CD4-positive, alpha-beta T cell treated with Interleukin-17A for 1 hour (primary cell): Measurements from ENCODE around the gene SH2D5.

Source experiments
- DNase-seq: peaks from one replicate; pipeline ENCODE4 v3.0.0-alpha.2; 2020

The SH2D5 gene

DNA sequence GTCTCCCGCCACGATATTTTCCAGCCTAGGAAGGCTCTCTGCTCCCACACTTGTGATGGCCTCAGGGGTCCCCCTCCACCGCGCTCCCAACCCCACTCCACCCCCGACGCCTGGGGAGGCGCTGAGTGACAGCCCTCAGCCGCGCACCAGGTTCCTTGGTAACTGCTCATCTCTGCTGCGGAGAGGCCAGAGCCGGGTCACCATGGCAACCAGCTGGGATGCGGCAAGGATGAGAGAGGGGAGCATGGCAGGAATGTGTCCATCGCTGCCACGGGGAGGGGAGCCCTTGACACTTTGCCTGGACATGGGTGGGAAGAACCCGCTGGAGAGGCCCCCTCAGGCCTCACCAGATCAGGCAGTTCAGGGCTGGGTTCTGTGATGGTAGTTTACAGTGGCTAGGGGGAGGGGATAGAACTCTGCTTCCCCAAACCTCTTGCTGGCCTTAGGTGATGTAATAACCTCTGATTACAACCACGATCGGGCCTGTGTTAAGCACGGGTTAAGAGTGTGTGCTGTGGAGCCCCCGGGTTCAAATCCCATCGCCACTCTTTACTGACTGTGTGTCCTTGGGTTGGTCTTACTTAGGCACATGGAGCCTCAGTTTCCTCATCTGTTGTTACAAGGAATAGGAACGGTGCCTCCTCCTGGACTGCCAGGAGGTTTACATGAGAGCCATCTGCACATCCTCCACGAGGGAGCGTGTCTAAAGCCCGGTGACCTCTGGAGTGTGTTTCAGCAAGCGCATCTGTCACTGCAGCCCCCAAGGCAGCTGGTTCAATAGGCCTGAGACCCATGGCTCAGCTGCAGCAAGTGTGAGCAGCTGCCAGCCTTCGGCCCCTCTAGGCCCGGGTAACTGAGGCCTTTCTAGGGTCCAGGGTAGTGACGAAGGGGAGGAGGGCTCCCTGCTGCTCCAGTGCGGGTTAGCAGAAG, 21.0 kb downstream of the SH2D5 start:
- no peak for DNase-seq

DNA sequence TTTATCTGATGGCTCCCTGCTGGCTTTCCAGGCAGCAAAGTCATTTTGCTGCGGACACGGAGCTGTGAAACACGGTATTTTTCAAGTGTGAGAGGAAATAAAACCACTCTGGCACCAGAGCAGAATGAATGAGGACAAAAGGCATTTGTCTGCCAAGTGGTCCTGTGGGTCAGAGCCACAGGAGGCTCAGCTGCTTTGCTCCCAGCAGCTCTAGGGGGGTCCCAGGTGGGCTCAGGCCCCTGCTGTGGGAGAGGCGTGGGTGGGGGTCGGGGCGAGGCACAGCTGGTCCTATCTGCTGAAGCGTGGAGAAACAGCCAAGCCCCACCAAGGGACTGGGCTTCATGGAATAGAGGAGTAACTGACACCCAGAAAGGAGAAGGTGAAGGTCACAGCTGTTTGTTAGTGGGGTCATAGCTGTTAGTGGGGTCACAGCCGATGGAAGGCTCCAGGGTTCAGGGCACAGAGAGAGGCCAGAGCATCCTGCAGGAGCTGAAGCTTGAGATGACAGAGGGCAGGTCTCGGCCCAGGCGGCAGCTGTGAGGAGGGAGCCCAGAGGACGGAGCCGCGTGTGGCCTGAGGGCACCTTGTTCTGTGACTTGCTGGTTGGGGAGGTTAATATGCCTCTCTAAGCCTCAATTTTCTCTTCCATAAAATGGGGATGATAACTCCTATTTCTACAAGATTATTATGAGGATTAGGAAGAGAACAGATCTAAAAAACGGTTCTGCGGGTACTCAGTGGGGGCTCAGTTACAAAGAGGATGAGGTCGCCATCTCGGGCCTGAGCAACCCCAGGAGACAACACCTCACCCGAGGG, 21.8 kb downstream of the SH2D5 start:
- no peak for DNase-seq

DNA sequence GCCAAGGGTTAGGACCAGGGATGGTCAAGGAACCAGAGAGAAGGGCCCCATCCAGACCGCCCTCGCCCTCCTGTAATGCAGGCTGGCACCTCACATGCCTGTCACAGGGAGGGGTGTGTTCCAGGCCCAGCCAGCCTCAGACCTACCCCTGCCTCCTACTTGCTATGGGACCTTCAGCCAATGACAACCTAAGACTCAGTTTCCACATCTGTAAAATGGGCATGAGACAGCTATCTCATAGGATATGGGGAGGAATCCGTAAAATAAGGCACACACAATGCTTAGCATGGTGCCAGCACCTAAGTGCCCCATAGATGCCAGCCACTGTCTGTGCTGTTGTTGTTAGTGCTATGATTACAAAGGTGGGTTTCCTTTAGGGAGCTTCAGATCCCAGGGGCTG, 22.6 kb downstream of the SH2D5 start:
- DNase-seq = no peak

DNA sequence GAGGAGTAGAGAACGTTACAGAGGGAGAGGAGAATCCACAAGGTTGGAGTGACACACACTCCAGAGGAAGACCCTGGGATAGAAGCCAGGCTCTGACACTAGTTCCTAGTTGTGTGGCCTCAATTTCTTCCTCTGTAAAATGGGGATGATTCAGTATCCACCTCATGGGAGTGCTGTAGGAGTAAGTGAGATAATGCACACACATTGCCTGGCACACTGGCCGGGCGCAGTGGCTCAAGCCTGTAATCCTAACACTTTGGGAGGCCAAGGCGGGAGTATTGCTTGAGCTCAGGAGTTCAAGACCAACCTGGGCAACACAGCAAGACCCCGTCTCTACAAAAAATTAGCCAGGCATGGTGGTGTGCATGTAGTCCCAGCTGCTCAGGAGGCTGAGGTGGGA, 23.6 kb downstream of the SH2D5 start:
- no peak for DNase-seq

DNA sequence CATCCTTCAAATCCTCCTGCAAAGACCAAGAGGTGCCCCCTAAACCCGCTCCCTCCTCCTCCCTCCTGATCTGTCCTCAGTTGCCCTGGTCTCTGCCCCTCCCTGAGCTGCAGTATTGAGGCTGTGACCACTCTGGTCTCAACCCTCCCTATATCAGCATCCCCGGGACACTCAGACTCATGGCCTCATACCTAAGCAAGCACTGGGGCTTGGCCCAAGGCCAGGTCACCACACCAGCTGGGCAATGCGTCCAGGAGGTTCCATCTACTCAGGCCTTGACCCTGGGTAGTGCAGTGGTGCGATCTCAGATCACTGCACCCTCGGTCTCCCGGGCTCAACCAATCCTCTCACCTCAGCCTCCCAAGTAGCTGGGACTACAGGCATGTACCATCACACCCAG, 24.4 kb downstream of the SH2D5 start:
- DNase-seq = no peak

DNA sequence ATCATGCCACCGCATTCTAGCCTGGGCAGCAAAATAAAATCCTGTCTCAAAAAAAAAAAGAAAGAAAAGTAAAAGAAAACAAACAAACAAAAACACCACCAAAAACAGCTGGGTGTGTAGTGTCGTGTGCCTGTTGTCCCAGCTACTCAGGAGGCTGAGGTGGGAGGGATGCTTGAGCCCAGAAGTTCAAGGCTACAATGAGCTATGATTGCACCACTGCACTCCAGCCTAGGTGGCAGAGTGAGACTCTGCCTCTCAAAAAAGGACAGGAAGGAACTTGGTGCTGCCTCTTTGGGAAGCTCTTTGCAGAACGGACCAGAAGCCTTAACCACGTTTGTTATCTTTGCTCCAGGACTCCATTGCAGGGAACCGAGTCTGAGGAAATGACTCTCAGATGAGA, 25.7 kb downstream of the SH2D5 start:
- DNase-seq = no peak

DNA sequence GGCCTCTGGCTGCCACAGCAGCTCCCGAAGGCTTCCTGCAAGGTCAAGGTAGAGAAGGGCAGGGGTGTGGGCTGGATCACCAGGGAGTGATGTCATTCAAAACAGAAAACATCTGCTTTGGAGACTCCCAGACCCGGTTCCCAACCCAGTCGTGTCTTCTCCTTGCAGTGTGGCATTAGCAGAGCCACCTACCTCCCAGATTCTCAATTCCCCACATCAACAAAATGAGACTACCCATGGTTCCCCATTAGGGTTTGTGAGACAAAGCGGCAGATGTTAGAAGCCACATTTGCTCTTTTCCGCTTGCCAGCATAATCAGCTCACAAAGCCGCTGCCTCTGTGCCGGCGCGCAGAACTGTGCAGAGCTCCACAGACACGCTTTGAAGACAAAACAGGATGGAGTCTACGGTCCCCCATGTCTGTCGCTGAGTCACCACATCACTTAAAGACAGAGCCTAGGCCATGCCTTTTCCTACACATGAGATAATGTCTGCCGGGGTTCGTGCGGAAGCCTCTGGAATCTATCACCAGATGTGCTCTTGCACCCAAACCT, 27.2 kb downstream of the SH2D5 start:
- no peak for DNase-seq

DNA sequence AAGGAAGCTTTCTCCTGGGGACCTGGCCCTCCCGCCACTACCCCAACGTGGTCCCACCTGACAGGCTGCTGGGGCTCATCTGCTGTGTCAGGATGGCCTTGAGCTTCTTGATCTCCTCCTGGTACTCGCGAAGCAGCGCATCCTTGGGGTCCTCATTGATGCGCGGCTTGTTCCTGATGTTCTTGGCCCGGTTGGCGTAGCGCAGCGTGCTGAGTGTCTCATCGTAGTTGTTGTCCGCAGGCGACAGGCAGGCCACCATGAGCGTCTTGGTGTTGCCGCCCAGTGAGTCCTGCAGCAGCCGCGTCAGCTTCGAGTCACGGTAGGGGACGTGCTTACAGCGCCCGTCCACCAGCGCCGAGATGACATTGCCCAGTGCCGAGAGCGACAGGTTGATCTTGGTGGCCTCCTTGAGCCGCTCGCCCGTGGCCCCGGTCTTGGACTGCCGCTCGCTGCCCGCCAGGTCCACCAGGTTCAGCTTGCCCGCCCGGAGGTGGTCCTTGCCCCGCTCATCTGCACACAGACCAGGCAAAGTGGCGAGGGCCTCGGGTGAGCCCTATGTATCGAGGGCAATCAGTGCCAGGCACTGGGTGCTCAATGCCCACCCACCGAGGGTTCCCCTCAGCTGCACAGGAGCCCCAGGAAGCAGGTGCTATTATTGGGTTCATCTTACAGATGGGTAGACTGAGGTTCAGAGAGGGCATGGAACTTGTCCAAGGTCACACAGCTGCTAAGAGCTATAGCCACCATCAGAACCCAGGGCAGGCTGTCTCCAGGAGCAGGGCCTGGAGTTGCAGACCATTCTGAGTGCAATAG, 27.9 kb downstream of the SH2D5 start:
- DNase-seq = no peak

DNA sequence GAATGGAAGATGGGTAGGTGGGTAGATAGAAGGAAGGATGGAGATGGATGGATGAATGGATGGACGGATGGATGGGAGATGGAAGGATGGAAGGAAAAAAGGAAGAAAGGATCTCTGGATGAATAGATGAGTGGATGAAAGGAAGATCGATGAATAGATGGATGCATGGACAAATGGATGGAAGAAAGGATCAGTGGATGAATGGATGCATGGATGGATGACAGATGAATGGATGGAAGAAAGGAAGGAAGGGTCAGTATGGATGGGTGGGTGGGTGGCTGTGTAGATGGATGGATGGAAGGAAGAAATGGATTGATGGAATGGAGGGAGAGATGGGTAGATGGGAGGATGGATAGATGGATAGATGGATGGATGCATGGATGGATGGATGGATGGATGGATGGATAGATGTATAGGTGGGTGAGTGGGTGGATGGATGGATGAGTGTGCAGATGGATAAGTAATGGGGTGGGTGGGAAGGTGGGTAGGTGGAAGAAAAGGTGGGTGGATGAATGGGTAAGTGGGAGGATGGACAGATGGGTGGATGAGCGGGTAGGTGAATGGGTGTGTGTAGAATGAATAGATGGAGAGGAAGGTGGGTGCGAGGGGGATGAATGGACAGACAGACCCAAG, 29.3 kb downstream of the SH2D5 start:
- DNase-seq = no peak

DNA sequence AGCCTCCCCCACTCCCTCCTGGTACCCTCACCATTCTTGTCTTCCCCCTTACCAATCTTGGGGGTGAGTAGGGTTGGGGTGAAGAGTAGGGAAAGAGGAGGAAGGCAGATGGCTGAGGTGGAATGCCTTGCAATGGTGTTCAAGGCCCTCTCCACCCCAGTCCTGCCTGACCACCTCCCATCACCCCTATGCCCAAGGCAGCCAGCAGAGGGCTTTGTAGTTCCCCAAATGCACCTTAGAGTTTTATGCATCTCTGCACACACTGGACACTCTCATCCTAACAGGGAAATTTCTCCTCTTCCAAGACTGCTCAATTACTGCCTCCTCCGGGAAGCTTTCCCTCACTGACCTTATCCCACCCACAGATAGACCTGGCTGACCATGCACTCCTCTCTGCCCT, 30.1 kb downstream of the SH2D5 start:
- DNase-seq = no peak

DNA sequence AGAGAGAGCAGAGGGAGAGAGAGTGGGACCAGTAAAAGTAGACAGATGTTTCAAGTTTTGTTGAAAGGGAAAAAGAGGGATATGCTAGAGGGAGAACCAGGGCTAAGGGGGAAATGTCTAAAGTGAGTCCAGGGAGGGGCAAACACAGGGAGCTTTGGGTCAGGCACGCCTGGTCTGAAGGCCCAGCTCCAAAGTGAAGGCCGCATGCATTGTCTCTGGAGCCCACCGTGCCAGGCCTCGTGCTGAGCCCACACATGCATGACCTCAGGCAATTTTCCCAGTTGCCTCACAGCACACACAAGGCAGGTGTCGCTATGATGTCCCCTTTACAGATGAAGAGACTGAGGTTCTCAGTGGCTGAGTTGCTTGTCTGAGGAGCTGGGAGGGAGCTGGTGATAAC, 30.7 kb downstream of the SH2D5 start:
- no peak for DNase-seq

DNA sequence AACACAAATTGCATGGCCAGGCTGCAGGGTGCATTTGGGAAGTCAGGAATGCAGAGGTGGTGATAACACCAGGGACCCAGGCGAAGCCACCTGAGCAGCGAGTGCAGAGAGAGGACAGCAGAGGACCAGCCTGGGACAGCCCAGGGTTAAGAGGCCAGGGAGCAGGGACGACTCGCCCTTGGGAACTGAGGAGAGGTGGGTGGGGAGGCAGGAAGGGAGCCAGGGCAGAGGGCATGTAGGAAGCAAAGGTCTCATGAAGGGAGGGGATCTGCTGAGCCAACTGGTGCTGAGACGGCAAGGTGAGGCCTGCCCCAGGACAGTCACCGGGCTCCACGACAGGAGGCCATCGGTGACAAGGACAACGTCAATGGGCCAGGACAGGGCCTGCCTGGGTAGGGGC, 31.1 kb downstream of the SH2D5 start:
- no peak for DNase-seq

DNA sequence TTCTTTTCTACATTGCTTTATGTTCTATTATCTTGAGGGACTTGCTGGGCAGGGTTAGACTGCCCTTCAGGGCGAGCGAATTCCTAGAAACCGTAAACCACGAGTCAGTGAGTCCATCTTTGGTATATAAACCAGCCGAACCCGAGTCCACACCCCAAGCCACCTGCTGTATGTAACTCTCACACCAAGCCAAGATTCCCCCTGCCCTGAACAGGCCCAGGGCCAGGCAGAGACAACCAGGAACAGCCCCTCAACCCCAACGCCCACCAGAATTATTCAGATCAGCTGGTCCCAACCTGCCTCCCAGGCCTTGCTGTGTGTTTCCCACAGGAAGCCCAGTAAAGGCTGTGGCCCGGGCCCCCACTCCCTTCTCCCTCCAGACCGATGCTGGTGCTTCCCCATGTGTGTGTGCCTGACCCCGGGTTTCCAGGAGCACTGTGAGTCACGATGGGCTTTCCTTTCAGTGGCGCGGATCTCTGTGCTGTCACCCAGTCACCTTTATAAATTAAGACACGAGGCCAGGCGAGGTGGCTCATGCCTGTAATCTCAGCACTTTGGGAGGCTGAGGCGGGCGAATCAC, 31.8 kb downstream of the SH2D5 start:
- no peak for DNase-seq

DNA sequence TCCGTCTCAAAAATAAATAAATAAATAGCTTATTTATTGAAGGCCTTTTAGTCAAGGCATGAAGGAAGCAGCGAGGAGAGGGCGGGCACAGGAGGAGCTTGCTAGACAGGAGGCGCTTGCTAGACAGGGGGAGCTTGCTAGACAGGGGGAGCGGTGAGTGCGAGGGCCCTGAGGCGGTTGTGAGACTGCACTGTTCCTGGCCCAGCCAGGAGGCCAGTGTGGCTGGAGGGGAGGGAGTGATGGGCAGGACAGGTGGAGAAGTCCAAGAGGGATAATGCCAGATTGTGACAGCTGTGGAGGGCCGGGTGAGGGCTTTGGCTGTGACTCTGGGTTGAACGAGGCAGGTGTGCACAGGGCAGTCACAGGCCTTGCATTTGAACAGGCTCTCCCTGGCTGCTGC, 32.9 kb downstream of the SH2D5 start:
- no peak for DNase-seq

DNA sequence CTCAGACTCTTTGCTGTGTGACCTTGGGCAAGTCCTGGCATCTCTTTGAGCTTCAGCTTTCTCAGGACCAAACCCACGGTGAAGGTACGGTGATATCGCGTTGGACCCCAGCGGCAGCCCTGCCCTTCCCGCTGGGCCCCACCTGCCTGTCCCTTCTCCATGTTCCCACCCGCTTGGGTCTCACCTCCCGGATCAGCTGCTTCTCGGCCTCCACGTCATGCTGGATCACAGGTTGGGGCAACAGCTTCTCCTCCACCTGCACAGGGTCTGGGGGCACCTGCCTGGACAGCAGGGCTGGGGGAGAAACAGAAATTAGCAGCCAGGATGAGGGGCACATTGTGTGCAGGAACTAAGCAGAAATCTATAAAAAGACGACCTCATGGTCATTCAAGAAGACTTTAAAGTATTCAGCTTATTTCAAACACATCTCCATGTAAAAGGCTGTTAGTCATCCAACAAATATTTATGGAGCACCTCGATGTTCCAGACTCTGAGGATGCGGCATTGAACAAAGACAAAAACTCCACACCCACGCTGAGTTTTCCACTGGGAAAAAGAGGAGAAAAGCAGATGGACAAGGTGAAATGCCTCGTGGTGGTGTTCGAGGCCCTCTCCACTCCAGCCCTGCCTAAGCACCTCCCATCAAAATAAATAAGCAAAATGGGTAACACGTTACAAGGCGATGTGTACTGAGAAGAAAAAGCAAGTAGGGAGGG, 34.1 kb downstream of the SH2D5 start:
- DNase-seq = no peak

DNA sequence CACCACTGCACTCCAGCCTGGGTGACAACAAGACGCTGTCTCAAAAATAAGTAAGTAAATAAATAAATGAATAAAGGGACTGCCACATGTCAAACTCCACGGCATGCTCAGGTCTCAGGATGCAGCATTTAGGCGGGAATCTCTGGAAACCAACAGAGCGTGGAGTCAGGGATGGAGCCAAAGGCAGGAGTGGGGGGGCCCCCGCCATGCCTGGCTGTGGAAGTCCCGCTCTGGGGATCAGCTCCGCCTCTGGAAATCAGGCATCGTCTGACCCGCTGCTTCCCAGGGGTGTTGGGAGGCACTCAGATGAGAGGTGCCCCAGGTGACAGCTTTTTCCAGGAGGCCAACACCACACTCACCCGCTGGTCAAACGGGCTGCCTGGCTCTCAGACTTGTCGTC, 34.9 kb downstream of the SH2D5 start:
- DNase-seq = no peak

DNA sequence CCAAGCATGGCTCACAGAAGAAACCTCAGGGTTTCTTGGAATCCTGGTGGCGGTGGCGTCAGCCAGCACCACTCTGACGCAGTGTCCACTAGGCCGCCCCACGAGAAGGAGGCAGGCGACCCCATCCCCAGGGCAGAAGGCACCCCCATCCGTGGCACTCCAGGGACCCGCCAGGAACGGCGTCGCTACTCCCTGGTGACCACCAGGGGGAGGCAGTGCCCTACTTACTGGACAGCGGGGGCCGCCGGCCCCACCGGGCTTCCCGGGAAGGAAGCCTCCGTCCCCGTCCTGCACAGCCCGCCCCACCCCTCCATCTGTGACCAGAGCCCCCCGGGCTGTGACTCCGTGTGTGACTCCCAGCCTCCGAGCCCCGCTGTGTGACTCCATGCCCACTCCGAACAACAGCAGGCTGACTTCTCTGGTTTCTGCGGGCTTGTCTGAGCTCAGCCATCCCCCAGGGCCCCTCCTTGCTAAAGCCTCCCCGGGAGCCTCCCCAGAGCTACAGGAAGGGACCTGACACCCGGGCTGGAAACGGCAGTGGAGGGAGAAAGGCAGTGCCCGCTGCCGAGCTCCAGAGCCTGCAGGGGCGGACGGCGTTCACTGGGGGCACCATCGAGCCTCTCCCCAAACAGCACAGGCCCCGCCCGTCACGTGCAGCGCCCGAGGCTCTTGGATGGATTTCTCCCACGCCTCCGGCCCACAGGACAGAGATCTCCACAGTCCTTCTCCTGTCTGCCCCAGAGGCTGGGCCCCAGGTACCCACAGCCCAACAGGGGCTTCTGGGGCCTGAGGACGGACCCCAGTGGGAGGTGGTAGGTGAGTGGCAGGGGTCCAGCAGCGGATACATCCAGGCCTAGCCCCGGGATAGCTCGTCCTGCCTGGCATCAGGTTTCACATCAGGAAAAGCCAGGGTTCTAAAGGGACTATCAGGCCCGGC, 35.8 kb downstream of the SH2D5 start:
- DNase-seq = peak; percentile 67

DNA sequence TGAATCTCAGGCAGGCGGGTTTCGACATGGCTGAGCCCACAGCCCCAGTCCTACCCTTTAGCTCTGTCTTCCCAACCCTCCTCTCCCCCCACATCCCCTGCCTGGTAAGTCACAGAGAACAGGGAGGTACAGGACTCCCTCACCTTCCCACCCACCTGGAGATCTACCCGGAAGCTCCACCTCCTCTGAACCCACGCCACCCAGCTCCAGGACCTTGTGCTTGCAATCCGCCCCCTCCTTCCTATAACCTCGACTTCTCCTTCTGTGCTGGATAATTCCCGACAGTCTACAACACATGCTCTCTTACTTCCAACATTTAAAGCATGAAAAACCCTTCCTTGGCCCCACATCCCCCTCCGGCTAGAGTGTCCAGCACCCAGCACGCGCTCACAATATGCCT, 37.0 kb downstream of the SH2D5 start:
- DNase-seq = no peak

DNA sequence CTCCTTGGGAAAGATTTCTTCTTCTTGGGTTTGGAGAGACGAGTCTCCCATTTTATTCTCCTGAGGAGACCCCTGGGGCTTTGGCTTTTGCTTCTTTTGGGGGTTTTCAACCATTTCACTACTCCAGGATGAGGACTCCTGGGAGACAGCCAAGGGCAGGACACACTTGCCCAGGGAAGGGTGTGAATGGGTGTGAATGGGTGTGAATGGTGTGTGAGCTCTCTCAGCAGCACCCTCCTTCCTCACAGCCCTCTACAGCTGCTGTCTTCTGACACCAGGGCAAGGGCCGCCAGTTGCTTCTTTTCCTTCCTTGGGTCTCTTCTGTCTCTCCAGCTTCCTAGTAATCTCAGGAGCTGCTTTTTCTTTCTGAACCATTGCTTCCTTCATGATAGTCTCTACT, 38.9 kb downstream of the SH2D5 start:
- no peak for DNase-seq

DNA sequence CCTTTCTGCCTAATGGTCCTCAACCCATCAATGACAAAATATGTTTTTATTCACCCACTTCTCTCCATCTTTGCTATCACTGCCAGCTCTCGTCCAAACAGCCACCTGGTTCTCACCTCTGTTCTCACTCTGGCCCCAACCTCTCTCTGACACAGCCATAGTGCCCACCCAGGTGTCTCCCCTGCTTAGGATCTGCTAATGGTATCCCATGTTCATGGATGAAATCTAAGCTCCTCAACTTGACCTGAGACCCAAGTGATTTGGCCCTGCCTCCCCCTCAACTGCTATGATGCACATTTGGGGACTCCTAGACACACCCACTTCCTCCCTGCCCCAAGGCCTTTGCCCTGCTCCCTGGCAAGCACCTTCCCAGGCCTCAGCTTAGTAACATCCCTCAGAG, 40.6 kb downstream of the SH2D5 start:
- DNase-seq = no peak
